Cardiac atrium fibroblast (primary cell): ENCODE measurements around the gene SIGLEC7. TPM values are rescaled to one million over a fixed set of nuclear protein-coding genes. Genes with fewer than 3 reads are reported as not detected.

Experiments
- total RNA-seq: library from RNA; depleted of rRNA; stranded (reverse); fragments of >200 nt; gene quantifications from 2 replicates; pipeline ENCODE4 v1.2.3, GENCODE V29; 2015

The SIGLEC7 gene
- not detected in 2 replicates for total RNA-seq

GRCh38 chr19:51142119-51142518 is at the start of gene SIGLEC7:
SIGLEC7 (plus strand) TSS chr19:51142301; CDS start chr19:51142370, 69 bp downstream.

GRCh38 chr19:51108066-51108804 is 33.9 kb upstream of the SIGLEC7 start, which contains the start of gene CTU1:
CTU1 (minus strand) TSS chr19:51108409; CDS start chr19:51104569, 3,840 bp downstream.

GRCh38 chr19:51124729-51125128 is 17.4 kb upstream of the SIGLEC7 start, which contains the start of gene SIGLEC9:
SIGLEC9 (plus strand) TSS chr19:51124906; CDS start chr19:51124975, 69 bp downstream.

Other genes with a start within 250 kb of the SIGLEC7 start
- gene KLK4, start 230.9 kb upstream of the SIGLEC7 start, total RNA-seq, result not detected in 2 replicates
- gene KLK5, start 189.3 kb upstream of the SIGLEC7 start, total RNA-seq, result not detected in 2 replicates
- not detected in 2 replicates for gene KLK6, start 172.7 kb upstream of the SIGLEC7 start, total RNA-seq
- gene KLK7, start 158.4 kb upstream of the SIGLEC7 start, total RNA-seq, result not detected in 2 replicates
- not detected in 2 replicates for gene KLK8, start 140.7 kb upstream of the SIGLEC7 start, total RNA-seq
- not detected in 2 replicates for gene KLK10, start 122.6 kb upstream of the SIGLEC7 start, total RNA-seq
- not detected in 2 replicates for gene KLK11, start 115.7 kb upstream of the SIGLEC7 start, total RNA-seq
- not detected in 2 replicates for gene KLK12, start 107.3 kb upstream of the SIGLEC7 start, total RNA-seq
- not detected in 2 replicates for gene KLK13, start 77.2 kb upstream of the SIGLEC7 start, total RNA-seq
- gene KLK14, start 59.4 kb upstream of the SIGLEC7 start, total RNA-seq, result not detected in 2 replicates
- gene CTU1, start 33.9 kb upstream of the SIGLEC7 start, total RNA-seq, result 8.3 and 12.5 TPM in 2 replicates
- not detected in 2 replicates for gene SIGLEC9, start 17.4 kb upstream of the SIGLEC7 start, total RNA-seq
- gene CD33, start 82.8 kb downstream of the SIGLEC7 start, total RNA-seq, result not detected in 2 replicates
- gene SIGLECL1, start 108.8 kb downstream of the SIGLEC7 start, total RNA-seq, result not detected in 2 replicates
- gene IGLON5, start 169.3 kb downstream of the SIGLEC7 start, total RNA-seq, result 0.32 and 0.90 TPM in 2 replicates
- 0.18 and 0.49 TPM in 2 replicates for gene VSIG10L, start 199.8 kb downstream of the SIGLEC7 start, total RNA-seq
- gene ETFB, start 224.1 kb downstream of the SIGLEC7 start, total RNA-seq, result 153 and 165 TPM in 2 replicates
- not detected in 2 replicates for gene CLDND2, start 226.7 kb downstream of the SIGLEC7 start, total RNA-seq
- gene NKG7, start 230.4 kb downstream of the SIGLEC7 start, total RNA-seq, result not detected in 2 replicates
- gene LIM2, start 245.7 kb downstream of the SIGLEC7 start, total RNA-seq, result not detected in 2 replicates
- not detected in 2 replicates for gene C19orf84, start 248.3 kb downstream of the SIGLEC7 start, total RNA-seq